H1 (cell line): ENCODE results near the gene CGB5. TPM values are rescaled to one million over a fixed set of nuclear protein-coding genes. Genes with fewer than 3 reads are reported as not detected.
A peak's percentile ranks its signal among the peaks of the same experiment; 100 is the strongest.
"Not testable (repeated sequence)": the region's sequence is repeated elsewhere in the genome, so short reads cannot be mapped to it uniquely, and the experiment has no call there.

Experiments used
- CTCF ChIA-PET: fragments of 300-600 bp; sonication (Branson Sonifier 250); formaldehyde crosslinking; loops from one replicate; lab custom pipeline; 2021; ENCODE audit not compliant: partially characterized antibody; lab: Charles Lee
- POLR2A ChIA-PET: fragments of 300-600 bp; sonication (Branson Sonifier 250); formaldehyde crosslinking; loops from one replicate; lab custom pipeline; 2021; ENCODE audit warnings: inconsistent platforms; ENCODE audit not compliant: partially characterized antibody; lab: Charles Lee
- DNase-seq, 2 experiments: peaks; one replicate each; pipeline versions ENCODE4 v3.0.0 to v3.0.0-alpha.2; 2010 to 2022; ENCODE audit warnings: low spot score in 2 of 2, low read depth in 1 of 2, mixed read lengths in 1 of 2
- FAIRE-seq: peaks from 2 replicates; lab custom pipeline; 2011; peaks lifted over from hg19 to GRCh38; lab: Jason Lieb, UNC
- H2AFZ ChIP-seq: 2 replicates; pipeline ENCODE4 v1.8.1; 2012; ENCODE audit warnings: low read length, inconsistent platforms
- H2AK5ac ChIP-seq: 2 replicates; pipeline ENCODE4 v1.6.1; 2013; ENCODE audit warnings: low read depth, low read length
- H2BK120ac ChIP-seq: replicated peaks from 2 replicates; pipeline ENCODE3; 2013; ENCODE audit warnings: low read depth, low read length, inconsistent platforms
- H2BK12ac ChIP-seq: 2 replicates; pipeline ENCODE4 v1.6.1; 2013; ENCODE audit warnings: low read depth, low read length
- H2BK15ac ChIP-seq: 2 replicates; pipeline ENCODE4 v1.6.1; 2013; ENCODE audit warnings: low read length
- H2BK20ac ChIP-seq: 2 replicates; pipeline ENCODE4 v1.6.1; 2013; ENCODE audit warnings: low read length
- H2BK5ac ChIP-seq: 2 replicates; pipeline ENCODE4 v1.6.1; 2013; ENCODE audit warnings: low read depth, low read length
- H3K14ac ChIP-seq: 2 replicates; pipeline ENCODE4 v1.6.1; 2013; ENCODE audit warnings: inconsistent platforms; ENCODE audit not compliant: insufficient read length
- H3K18ac ChIP-seq: 2 replicates; pipeline ENCODE4 v1.6.1; 2013; ENCODE audit warnings: low read length; ENCODE audit errors: extremely low read depth
- H3K23ac ChIP-seq: 2 replicates; pipeline ENCODE4 v1.6.1; 2013; ENCODE audit warnings: inconsistent platforms; ENCODE audit not compliant: insufficient read length
- H3K23me2 ChIP-seq: 2 replicates; pipeline ENCODE4 v1.6.1; 2013; ENCODE audit warnings: low read depth, low read length
- H3K27ac ChIP-seq: 2 replicates; pipeline ENCODE4 v1.6.1; 2011; ENCODE audit warnings: low read depth, low read length, inconsistent platforms
- H3K27me3 ChIP-seq, 4 experiments: replicated peaks in 1 of 4; 1 replicate in 1 of 4; 2 replicates in 3 of 4; pipeline versions ENCODE4 v1.6.1 to v1.8.1; 2011 to 2013; ENCODE audit warnings: low read length in 3 of 4, mild to moderate bottlenecking in 3 of 4, inconsistent platforms in 2 of 4, mixed read lengths in 2 of 4, moderate library complexity in 1 of 4; ENCODE audit not compliant: control insufficient read depth in 3 of 4, insufficient read depth in 3 of 4; ENCODE audit errors: extremely low read depth in 1 of 4
- H3K36me3 ChIP-seq, 4 experiments: 2 replicates each; pipeline versions ENCODE4 v1.6.1 to v1.8.1; 2011 to 2013; ENCODE audit warnings: mild to moderate bottlenecking in 4 of 4, low read length in 3 of 4, moderate library complexity in 2 of 4, control low read depth in 1 of 4, inconsistent platforms in 1 of 4; ENCODE audit not compliant: insufficient read depth in 4 of 4, control insufficient read depth in 2 of 4
- H3K4ac ChIP-seq: replicated peaks from 2 replicates; pipeline ENCODE3; 2013; ENCODE audit warnings: low read length, low read depth, mixed read lengths, inconsistent platforms; ENCODE audit not compliant: insufficient read length
- H3K4me1 ChIP-seq, 4 experiments: replicated peaks in 1 of 4; 1 replicate in 1 of 4; 2 replicates in 3 of 4; pipeline versions ENCODE4 v1.6.1 to v1.8.1; 2011 to 2013; ENCODE audit warnings: low read length in 3 of 4, inconsistent platforms in 2 of 4, mixed read lengths in 1 of 4; ENCODE audit not compliant: insufficient read depth in 4 of 4, control insufficient read depth in 3 of 4
- H3K4me2 ChIP-seq, 2 experiments: 2 replicates each; pipeline versions ENCODE4 v1.6.1 to v1.8.1; 2011 to 2013; ENCODE audit warnings: low read depth in 2 of 2, low read length in 2 of 2, control low read depth in 1 of 2, inconsistent platforms in 1 of 2, mild to moderate bottlenecking in 1 of 2; ENCODE audit not compliant: insufficient read depth in 1 of 2
- H3K4me3 ChIP-seq, 4 experiments: fragments of 200-600, 300-600 bp in 1 of 4; sonication (generic), shearing (Covaris generic), sonication (Bioruptor Twin) in 1 of 4; 2 replicates each; pipeline versions ENCODE4 v1.5.1 to v1.8.1; 2011 to 2016; ENCODE audit warnings: low read length in 4 of 4, low read depth in 3 of 4, control low read depth in 2 of 4, inconsistent platforms in 2 of 4, mild to moderate bottlenecking in 2 of 4, mixed read lengths in 1 of 4, moderate library complexity in 1 of 4; ENCODE audit not compliant: insufficient read depth in 2 of 4; ENCODE audit errors: extremely low read depth in 1 of 4
- H3K56ac ChIP-seq: replicated peaks from 2 replicates; pipeline ENCODE3; 2013; ENCODE audit warnings: low read depth, mild to moderate bottlenecking, mixed read lengths, low read length, inconsistent platforms; ENCODE audit not compliant: insufficient read length
- H3K79me1 ChIP-seq: 2 replicates; pipeline ENCODE4 v1.6.1; 2013; ENCODE audit warnings: low read depth, low read length, control low read depth
- H3K79me2 ChIP-seq, 2 experiments: 2 replicates each; pipeline versions ENCODE4 v1.6.1 to v1.8.1; 2012 to 2013; ENCODE audit warnings: low read length in 2 of 2, mild to moderate bottlenecking in 2 of 2, inconsistent platforms in 1 of 2; ENCODE audit not compliant: insufficient read depth in 2 of 2, control insufficient read depth in 1 of 2
- H3K9ac ChIP-seq, 4 experiments: replicated peaks in 1 of 4; 1 replicate in 1 of 4; 2 replicates in 3 of 4; pipeline versions ENCODE4 v1.6.1 to v1.8.1; 2011 to 2013; ENCODE audit warnings: low read depth in 3 of 4, low read length in 3 of 4, control low read depth in 2 of 4, mild to moderate bottlenecking in 2 of 4, moderate library complexity in 2 of 4, inconsistent platforms in 1 of 4; ENCODE audit errors: extremely low read depth in 1 of 4
- H3K9me3 ChIP-seq, 2 experiments: 2 replicates each; pipeline versions ENCODE4 v1.6.1 to v1.8.1; 2012 to 2013; ENCODE audit warnings: mild to moderate bottlenecking in 2 of 2, moderate library complexity in 2 of 2, control low read depth in 1 of 2, inconsistent platforms in 1 of 2, low read depth in 1 of 2, low read length in 1 of 2, mixed read lengths in 1 of 2; ENCODE audit not compliant: insufficient read depth in 2 of 2
- H4K20me1 ChIP-seq, 2 experiments: replicated peaks in 1 of 2; 2 replicates each; pipeline versions ENCODE3 to v1.8.1; 2011 to 2013; ENCODE audit warnings: inconsistent platforms in 2 of 2, low read length in 2 of 2, mild to moderate bottlenecking in 1 of 2; ENCODE audit not compliant: insufficient read depth in 2 of 2, control insufficient read depth in 1 of 2
- H4K5ac ChIP-seq: 2 replicates; pipeline ENCODE4 v1.6.1; 2013; ENCODE audit warnings: low read length, low read depth, mixed read lengths, inconsistent platforms; ENCODE audit not compliant: insufficient read length
- H4K8ac ChIP-seq: 2 replicates; pipeline ENCODE4 v1.8.0; 2013; ENCODE audit warnings: mild to moderate bottlenecking, moderate library complexity, low read length, inconsistent platforms; ENCODE audit not compliant: insufficient read depth; ENCODE audit errors: extremely low read depth
- H4K91ac ChIP-seq: replicated peaks from 2 replicates; pipeline ENCODE3; 2013; ENCODE audit warnings: low read length, mixed read lengths, inconsistent platforms; ENCODE audit not compliant: insufficient read length
- CREB1 ChIP-seq: IDR thresholded peaks from 2 replicates; pipeline ENCODE4 v1.6.1; 2012; ENCODE audit warnings: inconsistent platforms
- CTCF ChIP-seq, 3 experiments: IDR thresholded peaks; 1 replicate in 2 of 3; 2 replicates in 1 of 3; pipeline versions ENCODE4 v1.5.1 to v1.6.1; 2011; ENCODE audit warnings: low read length in 3 of 3, mild to moderate bottlenecking in 3 of 3, inconsistent platforms in 2 of 3, low read depth in 1 of 3, moderate library complexity in 1 of 3; ENCODE audit not compliant: insufficient read depth in 1 of 3; ENCODE audit errors: control extremely low read depth in 1 of 3
- NANOG ChIP-seq: IDR thresholded peaks from 2 replicates; pipeline ENCODE4 v1.6.1; 2011; ENCODE audit warnings: low read length, low read depth, mild to moderate bottlenecking, inconsistent platforms; ENCODE audit not compliant: insufficient read depth, poor library complexity, severe bottlenecking
- RAD21 ChIP-seq, 2 experiments: IDR thresholded peaks in 1 of 2; conservative IDR thresholded peaks in 1 of 2; 2 replicates each; pipeline ENCODE4 v1.6.1; 2011; ENCODE audit warnings: low read depth in 2 of 2, low read length in 2 of 2, improper control_type of control experiment in 1 of 2, inconsistent platforms in 1 of 2, mild to moderate bottlenecking in 1 of 2, moderate library complexity in 1 of 2
- TBP ChIP-seq: IDR thresholded peaks from 2 replicates; pipeline ENCODE4 v1.6.1; 2011; ENCODE audit warnings: low read depth, low read length, improper control_type of control experiment
- YY1 ChIP-seq: IDR thresholded peaks from 2 replicates; pipeline ENCODE4 v1.6.1; 2011; ENCODE audit warnings: low read depth, mild to moderate bottlenecking, low read length
- WGBS, 2 experiments: shearing (Covaris generic) in 1 of 2; methylation state at CpG; one replicate each; pipeline versions ENCODE4 v1.1.6 to v1.1.7; 2013 to 2015; ENCODE audit warnings: low lambda C conversion rate in 2 of 2, mixed read lengths in 2 of 2, inconsistent platforms in 1 of 2, low coverage in 1 of 2, missing lambda C conversion rate in 1 of 2; ENCODE audit not compliant: insufficient replicate concordance in 2 of 2, insufficient coverage in 1 of 2, insufficient read length in 1 of 2; ENCODE audit errors: extremely low coverage in 1 of 2, missing lambda C conversion rate in 1 of 2; 5-methylcytosine and 5-hydroxymethylcytosine counted together
- polyA plus RNA-seq, 7 experiments: library from polyadenylated mRNA; depleted of rRNA in 3 of 7; stranded (reverse) in 5 of 7; unstranded in 2 of 7; fragments of >200 nt in 5 of 7; fragments of 200-250 nt in 2 of 7; gene quantifications; 1 replicate in 5 of 7; 2 replicates in 1 of 7; 4 replicates in 1 of 7; pipeline versions ENCODE4 v1.2.1 to v1.2.3, GENCODE V29; 2011 to 2013; ENCODE audit warnings: missing spikeins in 2 of 7, mixed read lengths in 2 of 7
- total RNA-seq: library from RNA; stranded (reverse); fragmentation: NEBNext Ultra II Directional; extraction: Animal tissue kit (Norgen Biotek cat#: 25700); gene quantifications from 2 replicates; pipeline ENCODE4 v1.2.1, GENCODE V29; 2021

The CGB5 gene
- total and polyA plus RNA-seq, 2 of the 8 experiments (the other 6 are each of a cell fraction or from before 2014, with no cell fraction given), result 0.63 to 0.68 TPM

DNA sequence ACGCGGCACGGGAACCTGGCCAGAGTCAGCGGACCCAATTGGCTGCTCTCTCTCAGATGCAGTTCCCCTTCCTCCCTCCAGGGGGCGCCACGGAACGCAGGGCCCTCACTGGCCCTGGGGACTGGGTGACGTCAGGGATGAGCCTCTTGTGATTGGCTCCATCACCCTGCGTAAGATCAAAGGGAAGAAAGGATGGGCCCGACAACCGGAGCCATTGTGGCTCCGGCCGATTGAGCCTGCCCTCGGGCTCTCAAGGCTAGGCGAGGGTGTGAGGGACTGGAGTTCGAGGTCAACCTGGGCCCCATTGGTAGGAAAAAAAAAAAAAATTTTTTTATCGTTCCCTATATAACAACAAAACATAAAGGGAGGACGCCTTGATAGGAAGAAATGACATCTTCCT is 6.8 kb upstream of the CGB5 start, which contains the start of gene CGB1:
CGB1 (minus strand) TSS at position 81 of the 400 bp plus-strand sequence. CDS start 184 bp downstream, outside the sequence.
- H4K8ac ChIP-seq, H3K27ac ChIP-seq, H3K79me2 ChIP-seq, H2AK5ac ChIP-seq, H3K4ac ChIP-seq, H3K9me3 ChIP-seq, H3K36me3 ChIP-seq, H3K14ac ChIP-seq, H2BK20ac ChIP-seq, POLR2A ChIA-PET, H3K79me1 ChIP-seq, H3K27me3 ChIP-seq, H3K4me1 ChIP-seq, H3K18ac ChIP-seq, H4K91ac ChIP-seq, H3K23me2 ChIP-seq, FAIRE-seq, H2BK5ac ChIP-seq, H3K23ac ChIP-seq, H2AFZ ChIP-seq, H2BK12ac ChIP-seq, H3K9ac ChIP-seq, H2BK15ac ChIP-seq, CTCF ChIA-PET, H3K4me3 ChIP-seq, H4K20me1 ChIP-seq, H3K4me2 ChIP-seq, H3K56ac ChIP-seq, H4K5ac ChIP-seq, H2BK120ac ChIP-seq: not testable (repeated sequence)
- DNase-seq, result peak in 1 of 2 experiments; percentile 89
- TF ChIP-seq CTCF (IDR thresholded peaks at IDR 0.05; ENCODE audit: control extremely low read depth in 1 of 3, insufficient read depth in 1 of 3, low read depth in 1 of 3, low read length in 3 of 3) (peak; percentile 65 to 78 (median 74)), TBP (peak; percentile 93), CREB1 (peak; percentile 80), NANOG (peak; percentile 29), RAD21 (IDR thresholded peaks at IDR 0.05 in 1 of 2, conservative IDR thresholded peaks at IDR 0.05 in 1 of 2; ENCODE audit: low read depth in 2 of 2, low read length in 2 of 2) (peak; percentile 24 to 47; a peak in 2 of 4 replicates), YY1 (peak; percentile 53; the same call in 1 of the 2 replicates)
- 72% methylated on average over 9 of the region's 18 CpGs; no CpG with 5 or more reads in 1 of the 2 experiments for WGBS, 2 experiments
